ENCODE measurements around the gene RALGAPB. TPM values are rescaled to one million over a fixed set of nuclear protein-coding genes. Genes with fewer than 3 reads are reported as not detected.

Gene RALGAPB
- total RNA-seq, 1 experiment from 2014 or later = 36.7 TPM

DNA sequence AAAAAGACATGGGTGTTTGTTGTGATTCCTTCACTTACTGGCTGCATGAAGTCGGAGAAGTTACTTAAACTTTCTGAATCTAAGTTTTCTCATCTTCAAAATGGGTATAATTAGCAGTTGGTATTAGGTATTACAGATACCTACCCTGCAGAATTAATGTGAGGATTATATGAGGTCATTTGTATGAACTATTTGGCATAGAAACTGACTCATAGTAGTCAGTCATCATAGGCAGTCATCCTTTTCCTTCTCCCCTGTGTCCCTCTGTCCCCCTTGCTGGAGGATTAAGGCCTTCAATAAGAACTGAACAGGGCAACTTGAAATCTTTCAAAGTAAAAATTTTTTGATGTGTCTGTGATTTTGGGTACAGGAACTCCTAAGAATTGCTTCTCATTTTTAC lies 26.3 kb downstream of the RALGAPB start:
- Mint-ChIP-seq H3K27me3 (ENCODE audit: low read depth) (no peaks in the 10 kb centered on the region), H3K36me3 (peaks cover 42% of the 10 kb centered on the region), H3K9me3 (no peaks in the 10 kb centered on the region), H3K4me3 (no peak overlapping the region), H3K4me1 (no peaks in the 10 kb centered on the region), H3K27ac (no peak overlapping the region)
- ChIA-PET CTCF (no interaction called here), POLR2A (no interaction called here)
- TF ChIP-seq, protein P1, sequence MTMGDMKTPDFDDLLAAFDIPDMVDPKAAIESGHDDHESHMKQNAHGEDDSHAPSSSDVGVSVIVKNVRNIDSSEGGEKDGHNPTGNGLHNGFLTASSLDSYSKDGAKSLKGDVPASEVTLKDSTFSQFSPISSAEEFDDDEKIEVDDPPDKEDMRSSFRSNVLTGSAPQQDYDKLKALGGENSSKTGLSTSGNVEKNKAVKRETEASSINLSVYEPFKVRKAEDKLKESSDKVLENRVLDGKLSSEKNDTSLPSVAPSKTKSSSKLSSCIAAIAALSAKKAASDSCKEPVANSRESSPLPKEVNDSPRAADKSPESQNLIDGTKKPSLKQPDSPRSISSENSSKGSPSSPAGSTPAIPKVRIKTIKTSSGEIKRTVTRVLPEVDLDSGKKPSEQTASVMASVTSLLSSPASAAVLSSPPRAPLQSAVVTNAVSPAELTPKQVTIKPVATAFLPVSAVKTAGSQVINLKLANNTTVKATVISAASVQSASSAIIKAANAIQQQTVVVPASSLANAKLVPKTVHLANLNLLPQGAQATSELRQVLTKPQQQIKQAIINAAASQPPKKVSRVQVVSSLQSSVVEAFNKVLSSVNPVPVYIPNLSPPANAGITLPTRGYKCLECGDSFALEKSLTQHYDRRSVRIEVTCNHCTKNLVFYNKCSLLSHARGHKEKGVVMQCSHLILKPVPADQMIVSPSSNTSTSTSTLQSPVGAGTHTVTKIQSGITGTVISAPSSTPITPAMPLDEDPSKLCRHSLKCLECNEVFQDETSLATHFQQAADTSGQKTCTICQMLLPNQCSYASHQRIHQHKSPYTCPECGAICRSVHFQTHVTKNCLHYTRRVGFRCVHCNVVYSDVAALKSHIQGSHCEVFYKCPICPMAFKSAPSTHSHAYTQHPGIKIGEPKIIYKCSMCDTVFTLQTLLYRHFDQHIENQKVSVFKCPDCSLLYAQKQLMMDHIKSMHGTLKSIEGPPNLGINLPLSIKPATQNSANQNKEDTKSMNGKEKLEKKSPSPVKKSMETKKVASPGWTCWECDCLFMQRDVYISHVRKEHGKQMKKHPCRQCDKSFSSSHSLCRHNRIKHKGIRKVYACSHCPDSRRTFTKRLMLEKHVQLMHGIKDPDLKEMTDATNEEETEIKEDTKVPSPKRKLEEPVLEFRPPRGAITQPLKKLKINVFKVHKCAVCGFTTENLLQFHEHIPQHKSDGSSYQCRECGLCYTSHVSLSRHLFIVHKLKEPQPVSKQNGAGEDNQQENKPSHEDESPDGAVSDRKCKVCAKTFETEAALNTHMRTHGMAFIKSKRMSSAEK (CRISPR knock-in tag; IDR thresholded peaks at IDR 0.05; ENCODE audit: borderline replicate concordance) = no peak
- TF ChIP-seq ZNF121 (CRISPR knock-in tag; IDR thresholded peaks at IDR 0.05) (no peak), HMGXB4 (CRISPR knock-in tag; IDR thresholded peaks at IDR 0.05) (no peak)
- DNase-seq (ENCODE audit: low spot score) = no peak
- ATAC-seq = no peak

DNA sequence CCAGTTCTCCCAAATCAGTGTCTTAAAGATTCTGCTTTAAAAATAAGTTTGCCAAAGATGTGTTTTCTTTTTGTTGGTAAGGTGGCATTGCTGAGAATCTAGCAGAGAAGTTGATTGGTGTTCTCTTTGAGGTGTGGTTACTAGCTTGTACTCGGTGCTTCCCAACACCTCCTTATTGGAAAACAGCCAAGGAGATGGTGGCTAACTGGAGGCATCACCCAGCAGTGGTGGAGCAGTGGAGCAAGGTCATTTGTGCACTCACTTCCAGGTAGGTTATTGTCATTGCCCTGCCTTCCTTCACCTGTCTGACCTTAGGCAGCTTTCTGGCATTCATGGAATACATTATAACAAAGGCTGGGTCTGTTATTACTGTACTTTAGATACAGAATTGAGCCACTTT lies 26.7 kb downstream of the RALGAPB start:
- no peak for DNase-seq (ENCODE audit: low spot score)
- Mint-ChIP-seq H3K36me3 (peaks cover 45% of the 10 kb centered on the region), H3K27me3 (ENCODE audit: low read depth) (no peaks in the 10 kb centered on the region), H3K4me3 (no peak overlapping the region), H3K27ac (no peak overlapping the region), H3K4me1 (no peaks in the 10 kb centered on the region), H3K9me3 (peaks cover 2% of the 10 kb centered on the region)
- no peak for TF ChIP-seq SP1 (CRISPR knock-in tag; conservative IDR thresholded peaks at IDR 0.05)
- ATAC-seq = no peak
- ChIA-PET CTCF (no interaction called here), POLR2A (no interaction called here)

DNA sequence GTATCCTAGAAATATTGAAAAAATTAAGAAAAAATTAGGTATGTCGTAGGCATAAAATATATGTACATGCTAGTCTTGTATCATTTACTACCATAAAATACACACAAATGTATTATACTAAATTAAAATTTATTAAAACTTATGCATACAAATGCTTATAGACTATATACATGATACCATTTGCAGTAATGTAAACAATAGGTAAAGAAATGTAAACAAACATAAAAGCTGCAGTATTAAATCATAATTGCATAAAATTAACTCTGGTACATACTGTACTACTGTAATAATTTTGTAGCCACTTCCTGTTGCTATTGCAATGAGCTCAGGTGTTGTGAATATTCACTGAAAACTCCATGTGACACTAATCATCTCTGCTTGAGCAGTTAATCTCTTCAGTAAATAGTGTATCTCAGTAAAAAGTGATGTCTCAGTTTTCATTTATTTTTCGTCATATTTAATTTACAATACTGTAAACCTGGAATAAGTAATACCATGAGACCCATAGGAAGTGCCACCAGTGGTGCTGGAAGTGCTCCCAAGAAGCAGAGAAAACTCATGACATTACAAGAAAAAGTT lies 29.3 kb downstream of the RALGAPB start:
- DNase-seq (ENCODE audit: low spot score) (no peak), ATAC-seq (no peak)
- no peak overlapping the region for H3K4me3 Mint-ChIP-seq
- ChIA-PET POLR2A (no interaction called here), CTCF (interaction anchor here (1.4 kb wide), 1 partner anchor 29 kb away, joined by 4 read pairs; the partner anchor contains the start of gene RALGAPB)
- peaks cover 51% of the 10 kb centered on the region for H3K36me3 Mint-ChIP-seq
- H3K27me3 Mint-ChIP-seq (ENCODE audit: low read depth) = no peaks in the 10 kb centered on the region
- TF ChIP-seq, protein P2, sequence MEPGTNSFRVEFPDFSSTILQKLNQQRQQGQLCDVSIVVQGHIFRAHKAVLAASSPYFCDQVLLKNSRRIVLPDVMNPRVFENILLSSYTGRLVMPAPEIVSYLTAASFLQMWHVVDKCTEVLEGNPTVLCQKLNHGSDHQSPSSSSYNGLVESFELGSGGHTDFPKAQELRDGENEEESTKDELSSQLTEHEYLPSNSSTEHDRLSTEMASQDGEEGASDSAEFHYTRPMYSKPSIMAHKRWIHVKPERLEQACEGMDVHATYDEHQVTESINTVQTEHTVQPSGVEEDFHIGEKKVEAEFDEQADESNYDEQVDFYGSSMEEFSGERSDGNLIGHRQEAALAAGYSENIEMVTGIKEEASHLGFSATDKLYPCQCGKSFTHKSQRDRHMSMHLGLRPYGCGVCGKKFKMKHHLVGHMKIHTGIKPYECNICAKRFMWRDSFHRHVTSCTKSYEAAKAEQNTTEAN (CRISPR knock-in tag; IDR thresholded peaks at IDR 0.05) = no peak
- TF ChIP-seq ZNF671 (CRISPR knock-in tag; IDR thresholded peaks at IDR 0.05) = no peak
- TF ChIP-seq SOX15 (CRISPR knock-in tag; IDR thresholded peaks at IDR 0.05) = no peak
- TF ChIP-seq, protein P3, sequence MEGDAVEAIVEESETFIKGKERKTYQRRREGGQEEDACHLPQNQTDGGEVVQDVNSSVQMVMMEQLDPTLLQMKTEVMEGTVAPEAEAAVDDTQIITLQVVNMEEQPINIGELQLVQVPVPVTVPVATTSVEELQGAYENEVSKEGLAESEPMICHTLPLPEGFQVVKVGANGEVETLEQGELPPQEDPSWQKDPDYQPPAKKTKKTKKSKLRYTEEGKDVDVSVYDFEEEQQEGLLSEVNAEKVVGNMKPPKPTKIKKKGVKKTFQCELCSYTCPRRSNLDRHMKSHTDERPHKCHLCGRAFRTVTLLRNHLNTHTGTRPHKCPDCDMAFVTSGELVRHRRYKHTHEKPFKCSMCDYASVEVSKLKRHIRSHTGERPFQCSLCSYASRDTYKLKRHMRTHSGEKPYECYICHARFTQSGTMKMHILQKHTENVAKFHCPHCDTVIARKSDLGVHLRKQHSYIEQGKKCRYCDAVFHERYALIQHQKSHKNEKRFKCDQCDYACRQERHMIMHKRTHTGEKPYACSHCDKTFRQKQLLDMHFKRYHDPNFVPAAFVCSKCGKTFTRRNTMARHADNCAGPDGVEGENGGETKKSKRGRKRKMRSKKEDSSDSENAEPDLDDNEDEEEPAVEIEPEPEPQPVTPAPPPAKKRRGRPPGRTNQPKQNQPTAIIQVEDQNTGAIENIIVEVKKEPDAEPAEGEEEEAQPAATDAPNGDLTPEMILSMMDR (IDR thresholded peaks at IDR 0.05) = no peak
- H3K4me1 Mint-ChIP-seq = no peaks in the 10 kb centered on the region
- H3K27ac Mint-ChIP-seq = no peak overlapping the region
- peaks cover 9% of the 10 kb centered on the region for H3K9me3 Mint-ChIP-seq

GRCh38 chr20:38504368-38505090 lies 31.9 kb downstream of the RALGAPB start:
- CTCF ChIA-PET = no interaction called here
- TF ChIP-seq, protein P2 (CRISPR knock-in tag; IDR thresholded peaks at IDR 0.05) = no peak
- no peak for TF ChIP-seq ZNF263 (CRISPR knock-in tag; IDR thresholded peaks at IDR 0.05; ENCODE audit: low read depth)
- no peak for TF ChIP-seq MLX (CRISPR knock-in tag; IDR thresholded peaks at IDR 0.05)
- no peak for TF ChIP-seq TP53 (CRISPR knock-in tag; IDR thresholded peaks at IDR 0.05)
- no peak for TF ChIP-seq NFYB (CRISPR knock-in tag; conservative IDR thresholded peaks at IDR 0.05; ENCODE audit: low read depth)

More at GRCh38 chr20:38504368-38505090, 31.9 kb downstream of the RALGAPB start:
- Mint-ChIP-seq H3K4me3 (no peak overlapping the region), H3K9me3 (peaks cover 9% of the 10 kb centered on the region), H3K4me1 (no peaks in the 10 kb centered on the region), H3K27me3 (ENCODE audit: low read depth) (no peaks in the 10 kb centered on the region), H3K36me3 (peaks cover 41% of the 10 kb centered on the region), H3K27ac (no peak overlapping the region)
- POLR2A ChIA-PET = no interaction called here
- no peak for DNase-seq (ENCODE audit: low spot score)
- no peak for ATAC-seq
